ENCODE measurements around the gene TOMM6. TPM values are rescaled to one million over a fixed set of nuclear protein-coding genes. Genes with fewer than 3 reads are reported as not detected.
A peak's percentile ranks its signal among the peaks of the same experiment; 100 is the strongest.
"Not testable (repeated sequence)": the region's sequence is repeated elsewhere in the genome, so short reads cannot be mapped to it uniquely, and the experiment has no call there.

Gene TOMM6
- total and polyA plus RNA-seq, 4 experiments from 2014 or later: 118 to 353 (median 213) TPM

DNA sequence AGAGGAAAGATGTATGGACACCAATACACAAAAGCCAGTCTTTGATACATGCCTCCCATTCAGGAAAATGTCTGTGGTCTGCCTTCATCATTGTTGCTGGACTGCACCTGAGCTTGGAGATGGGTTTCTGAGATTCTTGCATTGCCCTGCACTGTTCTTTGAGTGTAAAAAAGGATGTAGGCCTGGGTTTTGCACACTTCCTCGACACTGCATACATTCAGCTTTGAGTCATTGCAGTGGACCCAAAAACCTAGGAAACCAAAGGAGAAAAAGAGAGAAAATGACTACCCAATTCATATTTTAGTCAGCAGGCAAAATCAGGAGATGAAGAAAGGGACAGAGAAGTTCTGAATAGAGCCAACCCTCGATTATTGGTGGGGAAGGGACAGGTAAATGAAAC lies 9.0 kb downstream of the TOMM6 start:
- Mint-ChIP-seq H3K27ac (no peak overlapping the region), H3K4me3 (no peak overlapping the region), H3K9me3 (no peaks in the 10 kb centered on the region), H3K27me3 (no peaks in the 10 kb centered on the region), H3K36me3 (peaks cover 9 to 24% of the 10 kb centered on the region in 2 donors), H3K4me1 (peaks cover 0 to under 1% (median 0%) of the 10 kb centered on the region in 4 donors)
- Histone ChIP-seq H3K9me3 (ENCODE audit: control insufficient read depth in 1 of 2, low read length in 2 of 2) (no peaks in the 10 kb centered on the region), H3K27ac (ENCODE audit: low read depth, low read length) (no peak overlapping the region), H3K27me3 (ENCODE audit: insufficient read depth, low read length) (no peaks in the 10 kb centered on the region), H3K4me1 (ENCODE audit: insufficient read depth, low read length) (no peaks in the 10 kb centered on the region), H3K4me3 (ENCODE audit: low read length in 2 of 2) (no peak overlapping the region), H3K36me3 (ENCODE audit: insufficient read depth, low read length) (peaks cover 11% of the 10 kb centered on the region)
- POLR2A ChIA-PET (ENCODE audit: partially characterized antibody): interaction anchor here (1.5 kb wide), 1 partner anchor 9 kb away, joined by 5 read pairs; the partner anchor contains the start of gene TOMM6
- intact Hi-C loops (cut with micrococcal nuclease): no loop called here
- CTCF ChIA-PET (ENCODE audit: partially characterized antibody): interaction anchor here (0.7 kb wide), 1 partner anchor 124 kb away, joined by 4 read pairs; the partner anchor contains the start of gene MED20
- DNase-seq: no peak

GRCh38 chr6:41798901-41799558 lies 11.5 kb downstream of the TOMM6 start:
- POLR2A ChIA-PET (ENCODE audit: partially characterized antibody): interaction anchor here (1.8 kb wide), 1 partner anchor 11 kb away, joined by 5 read pairs; the partner anchor contains the start of gene TOMM6

DNA sequence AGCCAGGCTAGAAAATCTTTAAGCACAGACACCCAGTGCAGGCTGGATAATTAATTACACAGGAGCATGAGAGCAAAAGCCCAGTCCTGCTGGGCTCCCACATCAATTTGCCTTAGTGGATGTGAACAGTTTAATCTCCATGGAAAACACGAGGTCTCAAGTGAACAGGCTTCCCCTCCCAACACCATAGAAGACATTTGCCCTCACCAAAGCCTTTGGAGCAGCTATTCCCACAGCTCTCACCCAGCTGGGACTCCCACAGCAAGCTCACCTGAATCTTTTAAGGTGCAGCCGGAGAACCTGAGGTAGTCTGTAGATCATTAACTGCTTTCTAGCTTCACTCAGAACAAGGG lies 12.0 kb downstream of the TOMM6 start:
- POLR2A ChIA-PET (ENCODE audit: partially characterized antibody): interaction anchor here (1.8 kb wide), 1 partner anchor 12 kb away, joined by 5 read pairs; the partner anchor contains the start of gene TOMM6
- Mint-ChIP-seq H3K36me3 (peaks cover 4 to 6% of the 10 kb centered on the region in 2 donors), H3K27me3 (no peaks in the 10 kb centered on the region), H3K4me3 (no peak overlapping the region), H3K9me3 (no peaks in the 10 kb centered on the region), H3K4me1 (peaks cover 0 to 1% (median 0%) of the 10 kb centered on the region in 4 donors), H3K27ac (peak overlapping the region in 1 of 7 donors; percentile 13)
- Histone ChIP-seq H3K36me3 (ENCODE audit: insufficient read depth, low read length) (no peaks in the 10 kb centered on the region), H3K9me3 (ENCODE audit: control insufficient read depth in 1 of 2, low read length in 2 of 2) (no peaks in the 10 kb centered on the region), H3K27ac (ENCODE audit: low read depth, low read length) (no peak overlapping the region), H3K4me1 (ENCODE audit: insufficient read depth, low read length) (no peaks in the 10 kb centered on the region), H3K4me3 (ENCODE audit: low read length in 2 of 2) (no peak overlapping the region), H3K27me3 (ENCODE audit: insufficient read depth, low read length) (no peaks in the 10 kb centered on the region)
- intact Hi-C loops (cut with micrococcal nuclease): no loop called here
- CTCF ChIA-PET (ENCODE audit: partially characterized antibody): interaction anchor here (1.2 to 2.7 kb wide), 2 partner anchors 122 to 245 kb away, joined by 4 to 10 read pairs; partner anchors contain the start of genes BYSL and MED20
- no peak for DNase-seq

More at GRCh38 chr6:41798901-41799558, 11.5 kb downstream of the TOMM6 start:
- no peaks in the 10 kb centered on the region for H3K36me3 ChIP-seq (ENCODE audit: insufficient read depth, low read length)
- H3K9me3 ChIP-seq (ENCODE audit: control insufficient read depth in 1 of 2, low read length in 2 of 2): no peaks in the 10 kb centered on the region
- intact Hi-C loops (cut with micrococcal nuclease): no loop called here
- H3K27ac Mint-ChIP-seq: peak overlapping the region in 1 of 7 donors; percentile 13
- CTCF ChIA-PET (ENCODE audit: partially characterized antibody): interaction anchor here (1.2 to 2.7 kb wide), 2 partner anchors 122 to 245 kb away, joined by 4 to 10 read pairs; partner anchors contain the start of genes BYSL and MED20
- no peaks in the 10 kb centered on the region for H3K9me3 Mint-ChIP-seq
- H3K27ac ChIP-seq (ENCODE audit: low read depth, low read length): no peak overlapping the region
- H3K27me3 Mint-ChIP-seq: no peaks in the 10 kb centered on the region
- H3K36me3 Mint-ChIP-seq: peaks cover 6 to 7% of the 10 kb centered on the region in 2 donors
- no peak overlapping the region for H3K4me3 ChIP-seq (ENCODE audit: low read length in 2 of 2)
- no peak overlapping the region for H3K4me3 Mint-ChIP-seq
- H3K4me1 Mint-ChIP-seq: peaks cover 0 to 1% (median 0%) of the 10 kb centered on the region in 4 donors
- no peaks in the 10 kb centered on the region for H3K4me1 ChIP-seq (ENCODE audit: insufficient read depth, low read length)
- no peaks in the 10 kb centered on the region for H3K27me3 ChIP-seq (ENCODE audit: insufficient read depth, low read length)
- no peak for DNase-seq

DNA sequence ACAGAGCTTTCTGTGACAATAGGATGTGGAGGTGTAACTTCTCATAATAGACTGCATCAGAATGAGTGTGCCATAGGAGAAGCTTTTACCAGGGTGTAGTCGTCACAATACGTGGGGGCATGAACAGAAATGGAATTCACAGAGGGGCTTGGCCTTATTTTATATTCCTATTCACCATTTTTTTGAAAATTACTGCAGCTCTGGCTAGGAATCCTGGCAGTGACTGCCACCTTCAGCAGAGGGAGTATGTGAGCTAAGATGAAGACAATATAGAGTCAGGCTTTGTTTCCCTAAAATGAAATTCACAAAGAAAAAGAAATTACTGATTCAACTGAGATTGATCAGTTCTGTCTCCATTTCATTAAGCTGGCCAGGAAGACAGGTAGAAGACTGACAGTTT lies 13.9 kb downstream of the TOMM6 start:
- DNase-seq: no peak
- Histone ChIP-seq H3K36me3 (ENCODE audit: insufficient read depth, low read length) (no peaks in the 10 kb centered on the region), H3K27ac (ENCODE audit: low read depth, low read length) (no peak overlapping the region), H3K4me3 (ENCODE audit: low read length in 2 of 2) (no peak overlapping the region), H3K9me3 (ENCODE audit: control insufficient read depth in 1 of 2, low read length in 2 of 2) (no peaks in the 10 kb centered on the region), H3K27me3 (ENCODE audit: insufficient read depth, low read length) (no peaks in the 10 kb centered on the region), H3K4me1 (ENCODE audit: insufficient read depth, low read length) (no peaks in the 10 kb centered on the region)
- H3K9me3 Mint-ChIP-seq: no peaks in the 10 kb centered on the region
- ChIA-PET CTCF (ENCODE audit: partially characterized antibody) (interaction anchor here (0.9 to 2.7 kb wide), 2 partner anchors 14 to 243 kb away, joined by 3 to 10 read pairs; partner anchors contain the start of gene TOMM6), POLR2A (ENCODE audit: partially characterized antibody) (interaction anchor here (0.6 to 0.9 kb wide), 2 partner anchors 14 to 370 kb away, joined by 3 read pairs; partner anchors contain the start of gene TOMM6)
- H3K36me3 Mint-ChIP-seq: peaks cover 0 to 4% of the 10 kb centered on the region in 2 donors
- H3K4me3 Mint-ChIP-seq: no peak overlapping the region
- peaks cover 0 to 1% (median 0%) of the 10 kb centered on the region in 4 donors for H3K4me1 Mint-ChIP-seq
- no peaks in the 10 kb centered on the region for H3K27me3 Mint-ChIP-seq
- H3K27ac Mint-ChIP-seq: no peak overlapping the region
- intact Hi-C loops (cut with micrococcal nuclease): no loop called here

GRCh38 chr6:41805830-41806774 lies 18.6 kb downstream of the TOMM6 start:
- no peaks in the 10 kb centered on the region for H3K27me3 ChIP-seq (ENCODE audit: insufficient read depth, low read length)
- no peaks in the 10 kb centered on the region for H3K36me3 ChIP-seq (ENCODE audit: insufficient read depth, low read length)
- H3K4me3 Mint-ChIP-seq: no peak overlapping the region
- no peak overlapping the region for H3K27ac Mint-ChIP-seq
- H3K27ac ChIP-seq (ENCODE audit: low read depth, low read length): no peak overlapping the region
- H3K9me3 ChIP-seq (ENCODE audit: control insufficient read depth in 1 of 2, low read length in 2 of 2): no peaks in the 10 kb centered on the region
- H3K4me1 ChIP-seq (ENCODE audit: insufficient read depth, low read length): no peaks in the 10 kb centered on the region
- peaks cover 0 to 1% (median 0%) of the 10 kb centered on the region in 4 donors for H3K4me1 Mint-ChIP-seq
- H3K27me3 Mint-ChIP-seq: no peaks in the 10 kb centered on the region
- CTCF ChIA-PET (ENCODE audit: partially characterized antibody): no interaction called here
- intact Hi-C loops (cut with micrococcal nuclease): no loop called here
- DNase-seq: no peak
- POLR2A ChIA-PET (ENCODE audit: partially characterized antibody): no interaction called here
- no peaks in the 10 kb centered on the region for H3K9me3 Mint-ChIP-seq
- no peaks in the 10 kb centered on the region for H3K36me3 Mint-ChIP-seq
- no peak overlapping the region for H3K4me3 ChIP-seq (ENCODE audit: low read length in 2 of 2)

- Histone ChIP-seq H3K36me3 (ENCODE audit: insufficient read depth, low read length) (no peaks in the 10 kb centered on the region), H3K27ac (ENCODE audit: low read depth, low read length) (no peak overlapping the region), H3K4me1 (ENCODE audit: insufficient read depth, low read length) (no peaks in the 10 kb centered on the region), H3K27me3 (ENCODE audit: insufficient read depth, low read length) (no peaks in the 10 kb centered on the region), H3K9me3 (ENCODE audit: control insufficient read depth in 1 of 2, low read length in 2 of 2) (no peaks in the 10 kb centered on the region), H3K4me3 (ENCODE audit: low read length in 2 of 2) (no peak overlapping the region)
- POLR2A ChIA-PET (ENCODE audit: partially characterized antibody): no interaction called here
- CTCF ChIA-PET (ENCODE audit: partially characterized antibody): no interaction called here
- no peaks in the 10 kb centered on the region for H3K9me3 Mint-ChIP-seq
- no peaks in the 10 kb centered on the region for H3K4me1 Mint-ChIP-seq
- intact Hi-C loops (cut with micrococcal nuclease): no loop called here
- no peak for DNase-seq
- H3K36me3 Mint-ChIP-seq: no peaks in the 10 kb centered on the region
- H3K27ac Mint-ChIP-seq: no peak overlapping the region
- no peak overlapping the region for H3K4me3 Mint-ChIP-seq
- no peaks in the 10 kb centered on the region for H3K27me3 Mint-ChIP-seq
These were observed 23.6 kb downstream of the TOMM6 start for GRCh38 chr6:41811095-41811494.

- H3K27me3 Mint-ChIP-seq; POLR2A ChIA-PET (ENCODE audit: partially characterized antibody); DNase-seq; H3K27ac Mint-ChIP-seq; H3K4me1 ChIP-seq (ENCODE audit: insufficient read depth, low read length); H3K27me3 ChIP-seq (ENCODE audit: insufficient read depth, low read length); H3K27ac ChIP-seq (ENCODE audit: low read depth, low read length); H3K9me3 Mint-ChIP-seq; intact Hi-C loops (cut with micrococcal nuclease); H3K4me1 Mint-ChIP-seq; H3K4me3 Mint-ChIP-seq; H3K9me3 ChIP-seq (ENCODE audit: control insufficient read depth in 1 of 2, low read length in 2 of 2); H3K4me3 ChIP-seq (ENCODE audit: low read length in 2 of 2); H3K36me3 Mint-ChIP-seq; H3K36me3 ChIP-seq (ENCODE audit: insufficient read depth, low read length): not testable (repeated sequence)
- CTCF ChIA-PET (ENCODE audit: partially characterized antibody): interaction anchor here (0.7 kb wide), 1 partner anchor 1779 kb away, joined by 3 read pairs; no protein-coding TSS in a partner anchor
These were observed 24.5 kb downstream of the TOMM6 start for GRCh38 chr6:41811946-41812345.
